Lung (tissue), 12 donors: ENCODE results near the gene PCDH9. TPM values are rescaled to one million over a fixed set of nuclear protein-coding genes. Genes with fewer than 3 reads are reported as not detected.
A peak's percentile ranks its signal among the peaks of the same experiment; 100 is the strongest.
"Not testable (repeated sequence)": the region's sequence is repeated elsewhere in the genome, so short reads cannot be mapped to it uniquely, and the experiment has no call there.

Experiments
- ATAC-seq: fragments of 200-7000 bp; cut with Tn5 transposase; one replicate; pipeline ENCODE4 v1.9.1; 2020; ENCODE audit warnings: moderate number of reproducible peaks; ENCODE audit not compliant: insufficient read depth, low FRiP score
- DNase-seq, 3 donors: peaks; one replicate each; pipeline ENCODE4 v3.0.0-alpha.2; 2013 to 2017
- H3K27ac ChIP-seq, 2 donors: one replicate each; pipeline ENCODE4 v1.5.1; 2013; ENCODE audit warnings: mild to moderate bottlenecking in 2 of 2, moderate library complexity in 2 of 2, control low read depth in 1 of 2, inconsistent platforms in 1 of 2, low read depth in 1 of 2, low read length in 1 of 2
- H3K27me3 ChIP-seq, 3 donors: one replicate each; pipeline ENCODE4 v1.5.1; 2013; ENCODE audit warnings: low read length in 2 of 3; ENCODE audit not compliant: control insufficient read depth in 3 of 3, insufficient read depth in 3 of 3
- H3K36me3 ChIP-seq, 4 donors: one replicate each; pipeline ENCODE4 v1.5.1; 2013; ENCODE audit warnings: low read length in 4 of 4, mild to moderate bottlenecking in 1 of 4, moderate library complexity in 1 of 4; ENCODE audit not compliant: control insufficient read depth in 4 of 4, insufficient read depth in 4 of 4
- H3K4me1 ChIP-seq, 5 donors: one replicate each; pipeline ENCODE4 v1.5.1; 2013; ENCODE audit warnings: low read length in 5 of 5, mild to moderate bottlenecking in 2 of 5, moderate library complexity in 1 of 5; ENCODE audit not compliant: control insufficient read depth in 5 of 5, insufficient read depth in 5 of 5
- H3K4me3 ChIP-seq: one replicate; pipeline ENCODE4 v1.5.1; 2013; ENCODE audit warnings: mild to moderate bottlenecking, control low read depth, moderate library complexity
- H3K9ac ChIP-seq, 2 donors: one replicate each; pipeline ENCODE4 v1.5.1; 2013; ENCODE audit warnings: low read length in 2 of 2, control low read depth in 1 of 2; ENCODE audit not compliant: insufficient read depth in 1 of 2
- H3K9me3 ChIP-seq, 4 donors: one replicate each; pipeline ENCODE4 v1.5.1; 2013; ENCODE audit warnings: low read length in 3 of 4, mild to moderate bottlenecking in 1 of 4, moderate library complexity in 1 of 4; ENCODE audit not compliant: control insufficient read depth in 4 of 4, insufficient read depth in 3 of 4
- WGBS, 2 donors: extraction: QIAGEN DNeasy Blood & Tissue Kit; methylation state at CpG; one replicate each; pipeline ENCODE4 v1.1.7; 2013; 5-methylcytosine and 5-hydroxymethylcytosine counted together
- polyA plus RNA-seq, 2 donors: library from polyadenylated mRNA; stranded (reverse); fragments of 200-250 nt; gene quantifications; one replicate each; pipeline ENCODE4 v1.2.1, GENCODE V29; 2013
- total RNA-seq, 2 donors: library from RNA; depleted of rRNA in 1 of 2; stranded (reverse); fragments of >200 nt in 1 of 2; gene quantifications; one replicate each; pipeline ENCODE4 v1.2.1, GENCODE V29; 2014 to 2021
- TF ChIP-seq, protein P1 (sequence below): IDR thresholded peaks from 2 replicates; pipeline ENCODE4 v1.5.1; 2012; ENCODE audit warnings: mild to moderate bottlenecking; ENCODE audit errors: control extremely low read depth, extremely low read depth
- donor health status: control.
- donor health status: control.
- donor health status: Bipolar disorder and iron deficiency.
- donor health status: healthy.
- donor health status: DM: yes; HTN: yes; CAD: no.

The PCDH9 gene
- total and polyA plus RNA-seq, 4 donors = 0.68 to 22.2 (median 4.1) TPM

DNA sequence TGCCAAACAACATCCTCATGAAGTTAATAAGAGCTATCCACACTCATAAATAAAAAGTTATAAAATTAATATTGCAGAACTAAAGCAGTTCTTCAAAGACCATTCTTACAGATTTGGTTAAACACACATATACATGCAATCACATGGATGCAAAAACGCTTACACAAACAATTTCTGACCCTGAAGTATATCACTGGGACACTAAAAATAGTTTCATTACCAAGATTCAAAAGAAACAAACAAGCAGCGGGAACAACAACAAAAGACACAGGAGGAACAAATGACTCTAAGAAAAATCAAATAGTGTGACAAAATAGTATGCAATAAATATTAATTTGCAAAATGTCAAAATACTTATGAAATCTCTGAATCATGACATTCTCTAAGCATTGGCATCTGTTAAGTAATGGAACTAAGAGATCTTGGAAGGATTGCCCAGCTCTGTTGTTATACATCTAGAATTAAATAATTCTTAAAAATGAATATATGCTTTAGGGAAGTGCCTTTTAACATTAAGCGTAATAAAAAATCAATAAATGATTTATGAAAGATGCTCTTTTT, 132.2 kb downstream of the PCDH9 start:
- Histone ChIP-seq H3K4me3 (no peak overlapping the region), H3K9me3 (no peaks in the 10 kb centered on the region), H3K27me3 (no peaks in the 10 kb centered on the region), H3K27ac (no peak overlapping the region), H3K4me1 (no peaks in the 10 kb centered on the region), H3K36me3 (no peaks in the 10 kb centered on the region), H3K9ac (no peak overlapping the region)
- ATAC-seq = no peak
- 88 to 94% methylated on average over 3 of the region's 3 CpGs for WGBS, 2 donors
- TF ChIP-seq, protein P1, sequence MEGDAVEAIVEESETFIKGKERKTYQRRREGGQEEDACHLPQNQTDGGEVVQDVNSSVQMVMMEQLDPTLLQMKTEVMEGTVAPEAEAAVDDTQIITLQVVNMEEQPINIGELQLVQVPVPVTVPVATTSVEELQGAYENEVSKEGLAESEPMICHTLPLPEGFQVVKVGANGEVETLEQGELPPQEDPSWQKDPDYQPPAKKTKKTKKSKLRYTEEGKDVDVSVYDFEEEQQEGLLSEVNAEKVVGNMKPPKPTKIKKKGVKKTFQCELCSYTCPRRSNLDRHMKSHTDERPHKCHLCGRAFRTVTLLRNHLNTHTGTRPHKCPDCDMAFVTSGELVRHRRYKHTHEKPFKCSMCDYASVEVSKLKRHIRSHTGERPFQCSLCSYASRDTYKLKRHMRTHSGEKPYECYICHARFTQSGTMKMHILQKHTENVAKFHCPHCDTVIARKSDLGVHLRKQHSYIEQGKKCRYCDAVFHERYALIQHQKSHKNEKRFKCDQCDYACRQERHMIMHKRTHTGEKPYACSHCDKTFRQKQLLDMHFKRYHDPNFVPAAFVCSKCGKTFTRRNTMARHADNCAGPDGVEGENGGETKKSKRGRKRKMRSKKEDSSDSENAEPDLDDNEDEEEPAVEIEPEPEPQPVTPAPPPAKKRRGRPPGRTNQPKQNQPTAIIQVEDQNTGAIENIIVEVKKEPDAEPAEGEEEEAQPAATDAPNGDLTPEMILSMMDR = no peak
- DNase-seq = no peak

DNA sequence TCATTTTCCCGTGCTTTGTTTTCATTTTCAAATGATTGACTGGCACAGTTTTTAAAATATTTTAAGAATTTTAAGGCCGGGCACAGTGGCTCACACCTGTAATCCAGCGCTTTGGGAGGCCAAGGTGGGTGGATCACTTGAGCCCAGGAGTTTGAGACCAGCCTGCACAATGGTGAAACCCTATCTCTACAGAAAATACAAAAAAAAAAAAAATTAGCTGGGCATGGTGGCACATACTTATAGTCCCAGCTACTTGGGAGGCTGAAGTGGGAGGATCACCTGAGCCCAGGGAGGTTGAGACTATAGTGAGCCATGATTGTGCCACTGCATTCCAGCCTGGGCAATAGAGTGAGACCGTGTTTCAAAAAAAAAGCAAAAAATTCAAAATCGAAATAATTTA, 133.2 kb downstream of the PCDH9 start:
- not testable (repeated sequence) for H3K4me3 ChIP-seq, H3K27me3 ChIP-seq, H3K27ac ChIP-seq, H3K9me3 ChIP-seq, H3K4me1 ChIP-seq, ATAC-seq, H3K36me3 ChIP-seq, H3K9ac ChIP-seq, DNase-seq
- WGBS, 2 donors = 93 to 95% methylated on average over 5 of the region's 5 CpGs

DNA sequence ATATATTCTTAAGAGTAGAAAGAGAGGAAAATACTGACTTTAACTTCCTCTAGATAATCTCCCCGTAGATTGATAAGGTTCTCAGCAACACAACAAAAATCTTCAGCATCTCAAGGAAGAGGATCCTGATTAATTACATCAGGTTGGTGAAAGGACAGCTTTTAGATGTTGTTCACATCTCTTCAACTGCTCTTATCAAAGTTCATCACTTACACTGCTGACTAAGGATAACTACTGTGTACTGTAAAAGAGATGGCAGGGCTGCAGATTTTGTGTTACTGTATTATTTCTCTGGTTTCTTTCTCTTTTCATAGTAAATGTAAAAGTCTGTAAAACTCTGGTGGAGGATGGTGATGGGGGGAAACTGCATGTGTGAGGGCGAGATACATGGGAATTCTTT, 133.7 kb downstream of the PCDH9 start:
- no peaks in the 10 kb centered on the region for H3K9me3 ChIP-seq
- H3K4me1 ChIP-seq = no peaks in the 10 kb centered on the region
- H3K27me3 ChIP-seq = no peaks in the 10 kb centered on the region
- no peak overlapping the region for H3K9ac ChIP-seq
- no peaks in the 10 kb centered on the region for H3K36me3 ChIP-seq
- no peak for ATAC-seq
- no peak for DNase-seq
- H3K27ac ChIP-seq = no peak overlapping the region
- TF ChIP-seq, protein P1 = no peak
- no peak overlapping the region for H3K4me3 ChIP-seq
- WGBS, 2 donors = 91 to 94% methylated on average over 2 of the region's 2 CpGs

DNA sequence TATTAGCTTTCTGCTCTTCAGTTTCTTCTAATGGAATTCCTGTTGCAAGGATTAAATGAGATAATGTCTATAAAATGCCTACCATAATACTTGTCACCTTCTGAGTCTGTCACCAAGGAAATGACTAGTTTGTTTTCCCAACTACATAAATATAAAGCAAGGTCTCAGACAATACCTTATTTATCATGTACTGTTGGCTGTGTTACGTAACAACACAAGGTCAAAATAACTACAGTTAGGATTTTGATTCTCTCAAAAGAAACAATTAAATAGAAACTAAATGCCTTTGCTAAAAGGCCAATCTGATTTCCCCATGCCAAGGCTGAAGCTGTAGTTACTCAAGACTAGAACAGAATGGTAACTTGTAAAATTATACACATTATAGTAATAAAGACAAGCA, 134.5 kb downstream of the PCDH9 start:
- DNase-seq = peak in 1 of 3 donors; percentile 27

More for the DNA sequence above, 134.5 kb downstream of the PCDH9 start:
- Histone ChIP-seq H3K4me1 (no peaks in the 10 kb centered on the region), H3K27me3 (no peaks in the 10 kb centered on the region), H3K9ac (no peak overlapping the region), H3K27ac (no peak overlapping the region), H3K4me3 (no peak overlapping the region), H3K9me3 (no peaks in the 10 kb centered on the region), H3K36me3 (no peaks in the 10 kb centered on the region)
- ATAC-seq = no peak
- 73 to 75% methylated on average over 1 of the region's 1 CpG for WGBS, 2 donors
- TF ChIP-seq, protein P1 = no peak
